ENCODE measurements around the gene MMS19.

MMS19 gene

DNA sequence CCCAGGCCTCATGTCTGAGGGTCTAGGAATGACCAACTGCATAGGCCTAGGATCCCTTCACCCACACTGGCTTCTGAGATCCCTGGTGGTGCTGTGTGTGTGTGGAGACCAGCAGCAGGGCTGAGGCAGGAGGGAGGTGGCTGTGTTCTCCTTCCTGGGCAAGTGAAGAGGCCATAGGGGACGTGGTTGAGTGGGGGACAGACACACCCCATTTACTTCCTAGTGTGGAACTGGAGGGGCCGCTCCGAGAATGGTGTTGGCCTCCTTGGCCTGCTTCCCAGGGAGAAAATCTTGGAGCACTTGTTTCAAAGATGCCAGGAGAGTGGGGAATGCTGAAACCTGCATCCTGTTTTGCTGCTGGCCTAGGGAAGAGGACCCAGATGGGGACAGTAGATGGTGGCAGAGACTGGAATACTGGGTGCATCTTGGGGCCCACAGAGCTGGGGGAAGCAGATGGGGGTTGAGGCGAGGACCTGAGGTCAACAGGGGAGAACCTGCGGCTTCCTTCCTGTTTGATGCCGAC, 19.6 kb upstream of the MMS19 start:
- H3K4me2 ChIP-seq (ENCODE audit: low read length), result no peak overlapping the region

DNA sequence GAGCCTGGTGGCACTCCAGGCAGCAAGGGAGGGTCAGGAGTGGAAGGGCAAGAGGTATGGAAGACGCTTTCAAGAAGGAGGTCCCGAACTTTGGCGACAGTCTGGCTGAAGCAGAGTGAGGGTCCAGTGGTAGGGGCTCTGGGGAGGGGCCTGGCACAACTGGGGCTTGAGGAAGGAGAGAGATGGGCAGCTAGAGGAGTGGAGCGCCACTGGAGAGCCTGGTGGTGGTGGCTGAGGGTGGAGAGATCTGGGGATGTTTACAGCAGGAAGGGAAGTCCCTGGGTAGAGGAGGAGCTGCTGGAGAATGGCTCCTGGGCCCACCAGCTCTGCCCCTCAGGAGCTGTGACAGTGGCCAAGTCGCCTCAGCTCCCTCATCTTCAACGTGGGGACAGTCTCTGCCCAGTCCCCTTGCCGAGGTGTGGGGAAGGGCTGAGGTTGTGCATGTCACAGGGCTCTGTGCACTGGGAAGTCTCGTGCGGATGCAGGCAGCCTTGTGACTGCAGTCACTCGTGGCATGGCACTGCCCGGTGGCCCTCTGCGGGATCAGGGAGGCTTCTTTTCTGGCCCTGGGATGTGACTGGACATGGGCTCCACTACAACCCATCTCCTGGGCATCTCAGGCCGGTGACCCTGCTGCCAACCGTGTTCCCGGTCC, 19.0 kb upstream of the MMS19 start:
- H2AFZ ChIP-seq (ENCODE audit: low read depth, low read length), result no peak overlapping the region
- no peak overlapping the region for H3K4me3 ChIP-seq (ENCODE audit: low read length)
- no peaks in the 10 kb centered on the region for H3K9me3 ChIP-seq (ENCODE audit: insufficient read depth, low read length)
- no peak overlapping the region for H3K27ac ChIP-seq (ENCODE audit: low read length)
- TF ChIP-seq EZH2phosphoT487 (IDR thresholded peaks at IDR 0.05; ENCODE audit: low read depth), result no peak
- TF ChIP-seq, protein P1, sequence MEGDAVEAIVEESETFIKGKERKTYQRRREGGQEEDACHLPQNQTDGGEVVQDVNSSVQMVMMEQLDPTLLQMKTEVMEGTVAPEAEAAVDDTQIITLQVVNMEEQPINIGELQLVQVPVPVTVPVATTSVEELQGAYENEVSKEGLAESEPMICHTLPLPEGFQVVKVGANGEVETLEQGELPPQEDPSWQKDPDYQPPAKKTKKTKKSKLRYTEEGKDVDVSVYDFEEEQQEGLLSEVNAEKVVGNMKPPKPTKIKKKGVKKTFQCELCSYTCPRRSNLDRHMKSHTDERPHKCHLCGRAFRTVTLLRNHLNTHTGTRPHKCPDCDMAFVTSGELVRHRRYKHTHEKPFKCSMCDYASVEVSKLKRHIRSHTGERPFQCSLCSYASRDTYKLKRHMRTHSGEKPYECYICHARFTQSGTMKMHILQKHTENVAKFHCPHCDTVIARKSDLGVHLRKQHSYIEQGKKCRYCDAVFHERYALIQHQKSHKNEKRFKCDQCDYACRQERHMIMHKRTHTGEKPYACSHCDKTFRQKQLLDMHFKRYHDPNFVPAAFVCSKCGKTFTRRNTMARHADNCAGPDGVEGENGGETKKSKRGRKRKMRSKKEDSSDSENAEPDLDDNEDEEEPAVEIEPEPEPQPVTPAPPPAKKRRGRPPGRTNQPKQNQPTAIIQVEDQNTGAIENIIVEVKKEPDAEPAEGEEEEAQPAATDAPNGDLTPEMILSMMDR (IDR thresholded peaks at IDR 0.05; ENCODE audit: low read depth, low read length), result no peak
- no peaks in the 10 kb centered on the region for H4K20me1 ChIP-seq (ENCODE audit: insufficient read depth, low read length)
- H3K27me3 ChIP-seq (ENCODE audit: low read depth, low read length), result peaks cover 13% of the 10 kb centered on the region; the same call in 1 of the 2 replicates
- no peak overlapping the region for H3K4me2 ChIP-seq (ENCODE audit: low read length)
- no peaks in the 10 kb centered on the region for H3K36me3 ChIP-seq (replicated peaks; ENCODE audit: low read depth, low read length)
- H3K9ac ChIP-seq (ENCODE audit: low read length), result no peak overlapping the region
- no peaks in the 10 kb centered on the region for H3K79me2 ChIP-seq (ENCODE audit: low read length)
- no peaks in the 10 kb centered on the region for H3K4me1 ChIP-seq (ENCODE audit: low read length)

More for the DNA sequence above, 19.6 kb upstream of the MMS19 start:
- Histone ChIP-seq H3K36me3 (replicated peaks; ENCODE audit: low read depth, low read length) (no peaks in the 10 kb centered on the region), H3K4me3 (ENCODE audit: low read length) (no peak overlapping the region), H3K9me3 (ENCODE audit: insufficient read depth, low read length) (no peaks in the 10 kb centered on the region), H3K27me3 (ENCODE audit: low read depth, low read length) (peaks cover 13% of the 10 kb centered on the region; the same call in 1 of the 2 replicates), H3K27ac (ENCODE audit: low read length) (no peak overlapping the region), H3K4me1 (ENCODE audit: low read length) (no peaks in the 10 kb centered on the region), H4K20me1 (ENCODE audit: insufficient read depth, low read length) (no peaks in the 10 kb centered on the region), H2AFZ (ENCODE audit: low read depth, low read length) (no peak overlapping the region), H3K79me2 (ENCODE audit: low read length) (no peaks in the 10 kb centered on the region), H3K9ac (ENCODE audit: low read length) (no peak overlapping the region)
- no peak for TF ChIP-seq EZH2phosphoT487 (IDR thresholded peaks at IDR 0.05; ENCODE audit: low read depth)

DNA sequence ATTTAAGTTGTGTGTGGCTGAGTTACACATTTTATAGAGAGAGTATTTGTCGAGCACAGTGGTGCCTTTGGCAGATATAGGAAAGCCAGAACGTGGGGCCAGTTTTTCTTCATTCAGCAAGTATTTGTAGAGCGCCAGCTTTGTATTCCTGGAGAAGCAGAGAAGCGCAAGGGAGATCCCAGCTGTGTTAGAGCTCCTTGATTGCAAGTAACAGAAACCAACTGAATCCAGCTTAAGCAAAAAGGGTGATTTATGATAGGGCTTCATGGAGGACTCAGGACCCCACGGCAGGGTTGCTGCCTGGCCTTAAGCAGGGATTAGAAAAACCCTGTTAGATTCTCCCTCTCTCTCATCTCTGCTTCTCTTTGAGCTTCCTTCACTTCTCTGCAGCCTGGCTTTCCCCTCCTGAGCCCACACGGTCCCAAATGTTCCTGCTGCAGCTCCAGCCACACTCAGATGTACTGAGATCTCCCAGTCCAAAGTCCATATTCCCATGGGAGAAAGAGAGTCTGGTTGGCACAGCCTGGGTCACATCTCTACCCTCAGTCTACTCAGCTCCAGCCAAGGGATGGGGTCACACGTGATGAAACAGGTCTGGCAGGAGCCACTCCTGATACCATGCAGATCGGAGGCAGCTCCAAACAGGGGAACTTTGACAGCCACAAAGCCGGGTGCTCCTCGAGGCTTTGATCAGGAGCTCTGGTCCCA, 17.2 kb upstream of the MMS19 start:
- Histone ChIP-seq H4K20me1 (ENCODE audit: insufficient read depth, low read length) (no peaks in the 10 kb centered on the region), H3K27ac (ENCODE audit: low read length) (no peak overlapping the region), H3K36me3 (replicated peaks; ENCODE audit: low read depth, low read length) (no peaks in the 10 kb centered on the region), H3K79me2 (ENCODE audit: low read length) (no peaks in the 10 kb centered on the region), H2AFZ (ENCODE audit: low read depth, low read length) (no peak overlapping the region), H3K27me3 (ENCODE audit: low read depth, low read length) (peaks cover 11% of the 10 kb centered on the region; the same call in 1 of the 2 replicates), H3K9ac (ENCODE audit: low read length) (no peak overlapping the region), H3K4me2 (ENCODE audit: low read length) (no peak overlapping the region), H3K4me1 (ENCODE audit: low read length) (no peaks in the 10 kb centered on the region), H3K4me3 (ENCODE audit: low read length) (no peak overlapping the region), H3K9me3 (ENCODE audit: insufficient read depth, low read length) (no peaks in the 10 kb centered on the region)
- TF ChIP-seq EZH2phosphoT487 (IDR thresholded peaks at IDR 0.05; ENCODE audit: low read depth), result no peak
- TF ChIP-seq, protein P1 (IDR thresholded peaks at IDR 0.05; ENCODE audit: low read depth, low read length), result no peak

DNA sequence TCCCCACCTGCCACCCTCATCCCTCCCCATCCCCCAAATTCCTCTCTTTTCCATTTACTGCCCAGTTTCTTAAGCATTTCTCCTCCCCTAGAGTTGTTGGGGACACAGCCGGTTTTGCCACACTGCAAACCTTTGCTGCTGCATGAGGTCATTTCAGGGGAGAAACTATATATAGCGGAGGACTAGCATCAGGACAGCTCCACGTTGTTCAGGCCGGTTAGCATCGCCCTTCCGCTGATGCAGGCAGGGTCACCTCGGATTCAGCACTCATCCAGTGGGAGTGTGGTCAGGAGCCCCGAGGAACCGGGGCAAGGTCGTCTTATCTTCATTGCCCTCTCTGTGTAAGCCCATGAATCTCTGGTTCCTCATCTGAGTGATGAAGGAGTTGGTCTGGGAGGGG, 16.1 kb upstream of the MMS19 start:
- peaks cover 4% of the 10 kb centered on the region; the same call in 1 of the 2 replicates for H3K27me3 ChIP-seq (ENCODE audit: low read depth, low read length)
- TF ChIP-seq, protein P1 (IDR thresholded peaks at IDR 0.05; ENCODE audit: low read depth, low read length), result no peak
- no peak for TF ChIP-seq EZH2phosphoT487 (IDR thresholded peaks at IDR 0.05; ENCODE audit: low read depth)

More for the DNA sequence above, 16.1 kb upstream of the MMS19 start:
- H3K4me1 ChIP-seq (ENCODE audit: low read length), result no peaks in the 10 kb centered on the region
- no peak overlapping the region for H2AFZ ChIP-seq (ENCODE audit: low read depth, low read length)
- H3K36me3 ChIP-seq (replicated peaks; ENCODE audit: low read depth, low read length), result no peaks in the 10 kb centered on the region
- H3K9me3 ChIP-seq (ENCODE audit: insufficient read depth, low read length), result no peaks in the 10 kb centered on the region
- no peak overlapping the region for H3K4me3 ChIP-seq (ENCODE audit: low read length)
- no peaks in the 10 kb centered on the region for H4K20me1 ChIP-seq (ENCODE audit: insufficient read depth, low read length)
- no peak overlapping the region for H3K9ac ChIP-seq (ENCODE audit: low read length)
- no peak overlapping the region for H3K27ac ChIP-seq (ENCODE audit: low read length)
- no peak overlapping the region for H3K4me2 ChIP-seq (ENCODE audit: low read length)
- no peaks in the 10 kb centered on the region for H3K79me2 ChIP-seq (ENCODE audit: low read length)

Measured in OCI-LY3 (cell line).